GM13977 (cell line): Measurements from ENCODE around the gene RPTN.

Experiments used
- DNase-seq: peaks from one replicate; pipeline ENCODE4 v3.0.0; 2012; ENCODE audit warnings: low spot score
- CTCF ChIP-seq: IDR thresholded peaks from 2 replicates; pipeline ENCODE4 v1.5.1; 2012; ENCODE audit warnings: mild to moderate bottlenecking, control low read depth; ENCODE audit not compliant: insufficient read depth; ENCODE audit errors: extremely low read depth, missing control alignments
- in situ Hi-C: fragments of 300-500 bp; cut with MboI; formaldehyde crosslinking; loops from one replicate; pipeline ENCODE4 v1.12.0; 2022; ENCODE audit warnings: low sequenced_read_pairs, low pct_unique_long_range_greater_than_20kb, mixed read lengths, inconsistent platforms; ENCODE audit not compliant: unreplicated experiment

Gene RPTN

GRCh38 chr1:152109231-152109997, 49.6 kb downstream of the RPTN start:
- DNase-seq, result no peak
- in situ Hi-C loops, result no loop called here
- TF ChIP-seq CTCF, result no peak

GRCh38 chr1:152108882-152109222, 50.2 kb downstream of the RPTN start:
- in situ Hi-C loops, result no loop called here
- no peak for TF ChIP-seq CTCF

GRCh38 chr1:152107984-152108881, 50.8 kb downstream of the RPTN start:
- in situ Hi-C loops, result no loop called here
- TF ChIP-seq CTCF, result no peak
- DNase-seq, result no peak

More at GRCh38 chr1:152108882-152109222, 50.2 kb downstream of the RPTN start:
- no peak for DNase-seq

- no peak for TF ChIP-seq CTCF
These were observed 51.7 kb downstream of the RPTN start for GRCh38 chr1:152107031-152107983.

GRCh38 chr1:152104854-152105253, 54.2 kb downstream of the RPTN start:
- in situ Hi-C loops, result no loop called here
- DNase-seq, result no peak
- TF ChIP-seq CTCF, result no peak

More at GRCh38 chr1:152107031-152107983, 51.7 kb downstream of the RPTN start:
- DNase-seq, result no peak
- in situ Hi-C loops, result no loop called here
